IPS-15b (cell line): Measurements from ENCODE around the gene PUSL1.

Experiments
- H3K27me3 ChIP-seq: one replicate; pipeline ENCODE4 v1.6.1; 2013; ENCODE audit warnings: low read length; ENCODE audit not compliant: control insufficient read depth, insufficient read depth
- H3K36me3 ChIP-seq: one replicate; pipeline ENCODE4 v1.6.1; 2013; ENCODE audit warnings: low read length; ENCODE audit not compliant: control insufficient read depth, insufficient read depth
- H3K4me1 ChIP-seq: one replicate; pipeline ENCODE4 v1.6.1; 2013; ENCODE audit warnings: mild to moderate bottlenecking, low read length; ENCODE audit not compliant: control insufficient read depth, insufficient read depth
- H3K4me3 ChIP-seq: one replicate; pipeline ENCODE4 v1.5.1; 2013; ENCODE audit warnings: low read depth, low read length
- H3K9ac ChIP-seq: one replicate; pipeline ENCODE4 v1.6.1; 2013; ENCODE audit warnings: low read depth, mild to moderate bottlenecking, low read length
- H3K9me3 ChIP-seq: one replicate; pipeline ENCODE4 v1.6.1; 2013; ENCODE audit warnings: mild to moderate bottlenecking, low read length; ENCODE audit not compliant: control insufficient read depth, insufficient read depth

PUSL1 gene

DNA sequence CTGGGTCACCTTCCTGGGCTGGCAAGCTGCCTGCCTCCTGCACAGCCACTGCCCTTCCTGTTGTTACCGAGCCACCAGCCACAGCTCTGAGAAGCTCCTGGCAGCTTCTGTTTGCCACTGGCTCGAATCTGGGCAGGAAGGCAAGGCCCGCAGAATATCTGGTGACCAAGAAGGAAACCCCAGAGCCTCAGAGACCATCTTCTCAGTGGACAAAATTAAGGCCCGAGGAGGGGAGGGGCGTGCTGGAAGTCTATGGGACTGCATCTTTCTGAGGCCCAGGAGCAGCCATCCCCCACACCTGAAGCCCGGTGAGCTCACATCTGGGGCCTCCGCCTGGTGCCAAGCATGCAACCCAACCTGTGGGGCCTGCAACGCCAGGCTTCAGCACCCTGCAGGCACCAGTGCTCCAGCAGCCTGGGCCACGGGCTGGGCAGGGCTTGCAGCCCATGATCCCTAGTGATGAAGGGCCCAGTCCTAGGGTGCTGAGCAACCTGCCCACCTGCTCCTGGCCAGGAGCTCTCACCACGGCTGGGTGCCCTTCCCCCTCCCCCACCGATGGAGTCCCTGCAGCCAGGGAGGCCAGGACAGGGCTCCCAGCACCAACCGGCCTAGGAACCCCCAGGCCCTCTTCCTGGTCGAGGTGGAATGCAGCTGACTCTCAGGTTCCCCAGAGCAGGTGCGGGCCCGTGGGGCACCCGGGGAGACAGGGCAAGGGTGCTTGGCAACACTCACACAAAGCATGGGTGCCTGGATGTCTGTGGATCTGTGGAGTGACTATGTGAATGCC lies 17.1 kb downstream of the PUSL1 start:
- H3K4me1 ChIP-seq: peaks cover 3% of the 10 kb centered on the region
- H3K36me3 ChIP-seq: peaks cover 18% of the 10 kb centered on the region
- H3K9me3 ChIP-seq: no peaks in the 10 kb centered on the region
- peak overlapping the region; percentile 56 for H3K9ac ChIP-seq
- no peaks in the 10 kb centered on the region for H3K27me3 ChIP-seq
- H3K4me3 ChIP-seq: peak overlapping the region; percentile 63

DNA sequence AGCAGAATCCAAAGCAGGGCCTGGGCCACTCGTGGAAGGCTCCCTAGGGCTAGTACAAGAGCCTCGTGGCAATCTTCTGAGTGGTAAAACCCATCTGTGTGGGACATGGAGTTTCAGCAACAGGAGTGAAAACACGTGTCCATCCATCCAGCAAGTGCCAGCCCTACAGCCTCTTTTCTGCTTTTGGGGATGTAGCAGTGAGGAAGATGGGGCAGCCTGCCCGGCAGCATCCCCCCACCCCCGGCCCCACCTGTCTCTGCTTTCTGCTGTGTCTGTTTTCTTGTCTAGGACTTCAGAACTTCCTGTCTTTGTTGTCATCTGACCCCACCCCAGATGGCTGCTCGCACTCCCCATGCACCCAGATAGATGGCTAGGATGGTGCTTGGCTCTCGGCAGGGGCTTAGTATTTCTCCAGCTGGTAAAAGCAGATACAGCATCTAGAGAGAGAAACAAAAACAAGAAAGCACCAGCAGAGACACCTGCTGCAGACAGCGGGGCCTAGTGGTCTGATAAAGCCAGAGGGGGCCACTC lies 17.7 kb downstream of the PUSL1 start:
- H3K4me3 ChIP-seq: no peak overlapping the region

DNA sequence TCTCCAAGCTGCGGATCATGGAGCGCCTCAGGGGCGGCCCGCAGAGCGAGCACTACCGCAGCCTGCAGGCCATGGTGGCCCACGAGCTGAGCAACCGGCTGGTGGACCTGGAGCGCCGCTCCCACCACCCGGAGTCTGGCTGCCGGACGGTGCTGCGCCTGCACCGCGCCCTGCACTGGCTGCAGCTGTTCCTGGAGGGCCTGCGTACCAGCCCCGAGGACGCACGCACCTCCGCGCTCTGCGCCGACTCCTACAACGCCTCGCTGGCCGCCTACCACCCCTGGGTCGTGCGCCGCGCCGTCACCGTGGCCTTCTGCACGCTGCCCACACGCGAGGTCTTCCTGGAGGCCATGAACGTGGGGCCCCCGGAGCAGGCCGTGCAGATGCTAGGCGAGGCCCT lies 18.9 kb downstream of the PUSL1 start:
- Histone ChIP-seq H3K4me1 (peaks cover 3% of the 10 kb centered on the region), H3K4me3 (no peak overlapping the region), H3K27me3 (no peaks in the 10 kb centered on the region), H3K36me3 (peaks cover 7% of the 10 kb centered on the region), H3K9ac (no peak overlapping the region), H3K9me3 (no peaks in the 10 kb centered on the region)

More for the DNA sequence above, 17.7 kb downstream of the PUSL1 start:
- Histone ChIP-seq H3K9ac (no peak overlapping the region), H3K27me3 (no peaks in the 10 kb centered on the region), H3K9me3 (no peaks in the 10 kb centered on the region), H3K4me1 (peaks cover 3% of the 10 kb centered on the region), H3K36me3 (peaks cover 12% of the 10 kb centered on the region)

DNA sequence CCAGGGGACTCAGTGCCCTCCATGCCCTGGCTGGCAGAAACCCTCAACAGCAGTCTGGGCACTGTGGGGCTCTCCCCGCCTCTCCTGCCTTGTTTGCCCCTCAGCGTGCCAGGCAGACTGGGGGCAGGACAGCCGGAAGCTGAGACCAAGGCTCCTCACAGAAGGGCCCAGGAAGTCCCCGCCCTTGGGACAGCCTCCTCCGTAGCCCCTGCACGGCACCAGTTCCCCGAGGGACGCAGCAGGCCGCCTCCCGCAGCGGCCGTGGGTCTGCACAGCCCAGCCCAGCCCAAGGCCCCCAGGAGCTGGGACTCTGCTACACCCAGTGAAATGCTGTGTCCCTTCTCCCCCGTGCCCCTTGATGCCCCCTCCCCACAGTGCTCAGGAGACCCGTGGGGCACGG lies 19.9 kb downstream of the PUSL1 start:
- no peaks in the 10 kb centered on the region for H3K27me3 ChIP-seq
- H3K9me3 ChIP-seq: no peaks in the 10 kb centered on the region
- H3K9ac ChIP-seq: no peak overlapping the region
- H3K36me3 ChIP-seq: peaks cover 7% of the 10 kb centered on the region
- H3K4me1 ChIP-seq: peaks cover 3% of the 10 kb centered on the region
- no peak overlapping the region for H3K4me3 ChIP-seq

DNA sequence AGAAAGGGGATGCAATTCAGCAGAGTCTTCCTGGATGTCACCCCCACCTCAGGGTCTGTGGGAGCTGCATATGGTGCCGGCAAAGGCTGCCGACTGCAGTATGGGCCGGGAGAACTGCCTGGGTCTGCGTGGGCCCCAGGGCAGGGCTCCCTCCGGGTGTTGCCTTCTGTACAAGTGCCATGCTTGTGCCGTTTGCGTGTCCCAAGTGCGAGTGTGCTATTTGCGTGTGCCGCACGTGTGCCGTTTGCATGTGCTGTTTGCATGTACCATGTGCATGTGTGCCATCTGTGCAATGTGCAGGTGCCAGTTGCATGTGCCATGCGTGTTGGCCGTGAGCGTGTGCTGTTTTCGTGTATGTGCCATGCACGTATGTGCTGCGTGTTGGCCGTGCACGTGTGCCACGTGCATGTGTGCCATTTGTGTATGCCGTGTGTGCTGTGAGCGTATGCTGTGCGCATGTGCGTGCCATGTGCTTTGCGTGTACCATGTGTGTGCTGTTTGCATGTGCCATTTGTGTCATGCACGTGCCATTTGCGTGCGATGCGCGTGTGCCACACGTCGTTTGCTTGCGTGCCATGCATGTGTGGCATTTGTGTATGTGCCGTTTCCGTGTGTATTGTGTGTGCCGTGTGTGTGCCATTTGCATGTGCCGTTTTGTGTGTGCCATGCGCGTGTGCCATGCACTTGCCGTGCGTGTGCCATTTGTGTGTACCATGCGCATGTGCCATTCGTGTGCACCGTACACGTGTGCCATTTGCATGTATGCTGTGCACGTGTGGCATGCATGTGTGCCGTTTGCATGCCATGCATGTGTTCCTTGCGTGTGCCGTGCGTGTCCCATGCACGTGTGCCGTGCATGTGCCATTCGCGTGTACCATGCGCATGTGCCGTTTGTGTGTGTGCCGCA lies 21.2 kb downstream of the PUSL1 start:
- H3K9me3 ChIP-seq: no peaks in the 10 kb centered on the region

DNA sequence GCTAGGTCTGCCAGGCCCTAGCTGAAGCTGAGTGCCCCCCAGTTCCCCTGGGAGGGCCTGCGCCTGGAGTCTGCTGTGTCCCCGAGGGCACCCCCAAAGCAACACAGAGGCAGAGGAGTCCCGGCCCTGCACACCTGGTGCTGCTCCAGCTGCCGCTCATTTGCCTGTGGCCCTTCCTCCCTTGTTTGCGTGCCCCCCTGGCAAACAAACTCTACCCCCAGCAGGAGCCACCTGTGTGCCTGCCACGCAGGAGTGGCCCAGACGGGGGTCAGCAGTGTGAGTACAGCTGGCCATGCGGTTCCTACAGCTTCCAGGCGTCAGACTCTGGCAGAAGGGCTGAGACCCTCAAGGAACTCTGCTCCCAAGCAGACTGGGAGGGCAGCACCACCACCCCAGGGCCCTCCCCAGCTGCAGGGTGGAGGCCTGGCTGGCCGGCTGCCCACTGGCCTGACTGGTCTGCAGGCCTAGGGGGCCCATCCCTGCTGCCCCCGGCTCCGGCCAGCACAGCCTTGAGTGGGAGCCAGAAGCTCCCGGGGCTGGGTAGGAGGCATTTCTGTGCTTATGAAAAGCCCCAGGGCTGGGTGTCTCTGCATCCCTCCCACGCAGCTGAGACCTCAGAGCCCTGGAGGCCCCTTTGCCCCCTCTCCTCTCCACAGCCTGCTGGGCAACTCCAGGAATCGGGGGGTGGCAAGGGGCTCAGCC lies 22.1 kb downstream of the PUSL1 start:
- Histone ChIP-seq H3K36me3 (peaks cover 7% of the 10 kb centered on the region), H3K9ac (no peak overlapping the region)

More for the DNA sequence above, 21.2 kb downstream of the PUSL1 start:
- no peak overlapping the region for H3K4me3 ChIP-seq
- no peak overlapping the region for H3K9ac ChIP-seq
- peaks cover 7% of the 10 kb centered on the region for H3K36me3 ChIP-seq
- no peaks in the 10 kb centered on the region for H3K27me3 ChIP-seq
- peaks cover 3% of the 10 kb centered on the region for H3K4me1 ChIP-seq

DNA sequence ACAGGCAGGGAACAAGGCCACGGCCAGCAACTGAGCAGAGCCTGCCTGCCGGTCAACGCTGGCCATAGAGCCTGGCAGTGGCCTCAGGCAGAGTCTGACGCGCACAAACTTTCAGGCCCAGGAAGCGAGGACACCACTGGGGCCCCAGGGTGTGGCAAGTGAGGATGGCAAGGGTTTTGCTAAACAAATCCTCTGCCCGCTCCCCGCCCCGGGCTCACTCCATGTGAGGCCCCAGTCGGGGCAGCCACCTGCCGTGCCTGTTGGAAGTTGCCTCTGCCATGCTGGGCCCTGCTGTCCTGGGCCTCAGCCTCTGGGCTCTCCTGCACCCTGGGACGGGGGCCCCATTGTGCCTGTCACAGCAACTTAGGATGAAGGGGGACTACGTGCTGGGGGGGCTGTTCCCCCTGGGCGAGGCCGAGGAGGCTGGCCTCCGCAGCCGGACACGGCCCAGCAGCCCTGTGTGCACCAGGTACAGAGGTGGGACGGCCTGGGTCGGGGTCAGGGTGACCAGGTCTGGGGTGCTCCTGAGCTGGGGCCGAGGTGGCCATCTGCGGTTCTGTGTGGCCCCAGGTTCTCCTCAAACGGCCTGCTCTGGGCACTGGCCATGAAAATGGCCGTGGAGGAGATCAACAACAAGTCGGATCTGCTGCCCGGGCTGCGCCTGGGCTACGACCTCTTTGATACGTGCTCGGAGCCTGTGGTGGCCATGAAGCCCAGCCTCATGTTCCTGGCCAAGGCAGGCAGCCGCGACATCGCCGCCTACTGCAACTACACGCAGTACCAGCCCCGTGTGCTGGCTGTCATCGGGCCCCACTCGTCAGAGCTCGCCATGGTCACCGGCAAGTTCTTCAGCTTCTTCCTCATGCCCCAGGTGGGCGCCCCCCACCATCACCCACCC lies 22.9 kb downstream of the PUSL1 start, which contains the start of gene TAS1R3:
Gene TAS1R3, plus strand, starts transcription at position 213 of the 898 bp plus-strand sequence. Its CDS starts 66 bp downstream, at position 279.
- Histone ChIP-seq H3K9ac (no peak within 1 kb of the TSS), H3K9me3 (no peaks in the 10 kb centered on the region), H3K36me3 (peaks cover 7% of the 10 kb centered on the region), H3K27me3 (no peaks in the 10 kb centered on the region), H3K4me1 (no peaks in the 10 kb centered on the region), H3K4me3 (no peak within 1 kb of the TSS)

More for the DNA sequence above, 22.1 kb downstream of the PUSL1 start:
- no peaks in the 10 kb centered on the region for H3K27me3 ChIP-seq
- H3K4me1 ChIP-seq: peaks cover 2% of the 10 kb centered on the region
- H3K4me3 ChIP-seq: no peak overlapping the region
- H3K9me3 ChIP-seq: no peaks in the 10 kb centered on the region

DNA sequence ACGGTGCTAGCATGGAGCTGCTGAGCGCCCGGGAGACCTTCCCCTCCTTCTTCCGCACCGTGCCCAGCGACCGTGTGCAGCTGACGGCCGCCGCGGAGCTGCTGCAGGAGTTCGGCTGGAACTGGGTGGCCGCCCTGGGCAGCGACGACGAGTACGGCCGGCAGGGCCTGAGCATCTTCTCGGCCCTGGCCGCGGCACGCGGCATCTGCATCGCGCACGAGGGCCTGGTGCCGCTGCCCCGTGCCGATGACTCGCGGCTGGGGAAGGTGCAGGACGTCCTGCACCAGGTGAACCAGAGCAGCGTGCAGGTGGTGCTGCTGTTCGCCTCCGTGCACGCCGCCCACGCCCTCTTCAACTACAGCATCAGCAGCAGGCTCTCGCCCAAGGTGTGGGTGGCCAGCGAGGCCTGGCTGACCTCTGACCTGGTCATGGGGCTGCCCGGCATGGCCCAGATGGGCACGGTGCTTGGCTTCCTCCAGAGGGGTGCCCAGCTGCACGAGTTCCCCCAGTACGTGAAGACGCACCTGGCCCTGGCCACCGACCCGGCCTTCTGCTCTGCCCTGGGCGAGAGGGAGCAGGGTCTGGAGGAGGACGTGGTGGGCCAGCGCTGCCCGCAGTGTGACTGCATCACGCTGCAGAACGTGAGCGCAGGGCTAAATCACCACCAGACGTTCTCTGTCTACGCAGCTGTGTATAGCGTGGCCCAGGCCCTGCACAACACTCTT lies 23.8 kb downstream of the PUSL1 start:
- Histone ChIP-seq H3K9ac (no peak overlapping the region), H3K4me1 (no peaks in the 10 kb centered on the region), H3K27me3 (no peaks in the 10 kb centered on the region), H3K36me3 (peaks cover 9% of the 10 kb centered on the region), H3K4me3 (no peak overlapping the region), H3K9me3 (no peaks in the 10 kb centered on the region)

DNA sequence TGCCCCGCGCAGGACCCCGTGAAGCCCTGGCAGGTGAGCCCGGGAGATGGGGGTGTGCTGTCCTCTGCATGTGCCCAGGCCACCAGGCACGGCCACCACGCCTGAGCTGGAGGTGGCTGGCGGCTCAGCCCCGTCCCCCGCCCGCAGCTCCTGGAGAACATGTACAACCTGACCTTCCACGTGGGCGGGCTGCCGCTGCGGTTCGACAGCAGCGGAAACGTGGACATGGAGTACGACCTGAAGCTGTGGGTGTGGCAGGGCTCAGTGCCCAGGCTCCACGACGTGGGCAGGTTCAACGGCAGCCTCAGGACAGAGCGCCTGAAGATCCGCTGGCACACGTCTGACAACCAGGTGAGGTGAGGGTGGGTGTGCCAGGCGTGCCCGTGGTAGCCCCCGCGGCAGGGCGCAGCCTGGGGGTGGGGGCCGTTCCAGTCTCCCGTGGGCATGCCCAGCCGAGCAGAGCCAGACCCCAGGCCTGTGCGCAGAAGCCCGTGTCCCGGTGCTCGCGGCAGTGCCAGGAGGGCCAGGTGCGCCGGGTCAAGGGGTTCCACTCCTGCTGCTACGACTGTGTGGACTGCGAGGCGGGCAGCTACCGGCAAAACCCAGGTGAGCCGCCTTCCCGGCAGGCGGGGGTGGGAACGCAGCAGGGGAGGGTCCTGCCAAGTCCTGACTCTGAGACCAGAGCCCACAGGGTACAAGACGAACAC lies 24.5 kb downstream of the PUSL1 start:
- Histone ChIP-seq H3K4me3 (no peak overlapping the region), H3K9ac (no peak overlapping the region), H3K27me3 (no peaks in the 10 kb centered on the region), H3K9me3 (no peaks in the 10 kb centered on the region), H3K36me3 (peaks cover 13% of the 10 kb centered on the region), H3K4me1 (no peaks in the 10 kb centered on the region)
